Osteoblast (primary cell): Measurements from ENCODE around the gene FAAP24. TPM values are rescaled to one million over a fixed set of nuclear protein-coding genes. Genes with fewer than 3 reads are reported as not detected.

ENCODE experiments used
- DNase-seq: peaks from one replicate; pipeline ENCODE4 v3.0.0; 2011; ENCODE audit warnings: low spot score, mixed read lengths; ENCODE audit not compliant: insufficient read length; ENCODE audit errors: missing footprints
- H2AFZ ChIP-seq: 2 replicates; pipeline ENCODE4 v1.6.0; 2011; ENCODE audit warnings: mild to moderate bottlenecking, low read length
- H3K27ac ChIP-seq: 2 replicates; pipeline ENCODE4 v1.5.1; 2011; ENCODE audit warnings: mild to moderate bottlenecking, low read depth, low read length, moderate library complexity
- H3K27me3 ChIP-seq: 2 replicates; pipeline ENCODE4 v1.6.0; 2012; ENCODE audit warnings: mild to moderate bottlenecking, control low read depth, inconsistent platforms, low read length, moderate library complexity; ENCODE audit not compliant: insufficient read depth
- H3K36me3 ChIP-seq: 2 replicates; pipeline ENCODE4 v1.5.1; 2011; ENCODE audit warnings: mild to moderate bottlenecking, low read length, control low read depth, moderate library complexity; ENCODE audit not compliant: insufficient read depth
- H3K4me1 ChIP-seq: 2 replicates; pipeline ENCODE4 v1.5.1; 2011; ENCODE audit warnings: mild to moderate bottlenecking, low read length, control low read depth, moderate library complexity; ENCODE audit not compliant: insufficient read depth
- H3K4me2 ChIP-seq: 2 replicates; pipeline ENCODE4 v1.6.0; 2011; ENCODE audit warnings: mild to moderate bottlenecking, low read length; ENCODE audit not compliant: insufficient read depth
- H3K4me3 ChIP-seq: fragments of 200-600 bp; sonication (generic); 3 replicates; pipeline ENCODE4 v1.5.1; 2012; ENCODE audit warnings: mild to moderate bottlenecking, low read length, inconsistent platforms; ENCODE audit not compliant: insufficient read depth
- H3K79me2 ChIP-seq: 2 replicates; pipeline ENCODE4 v1.6.0; 2012; ENCODE audit warnings: mild to moderate bottlenecking, low read length, control low read depth, inconsistent platforms; ENCODE audit not compliant: insufficient read depth
- H3K9me3 ChIP-seq: 2 replicates; pipeline ENCODE4 v1.5.1; 2011; ENCODE audit warnings: low read depth, low read length, control low read depth
- H4K20me1 ChIP-seq: 2 replicates; pipeline ENCODE4 v1.6.0; 2012; ENCODE audit warnings: mild to moderate bottlenecking, low read length, control low read depth; ENCODE audit not compliant: insufficient read depth
- CTCF ChIP-seq: IDR thresholded peaks from 2 replicates; pipeline ENCODE4 v1.5.1; 2011; ENCODE audit warnings: mild to moderate bottlenecking, low read depth, low read length, moderate library complexity; ENCODE audit errors: extremely low read depth
- total RNA-seq: library from RNA; depleted of rRNA; stranded (reverse); fragments of >200 nt; gene quantifications from 2 replicates; pipeline ENCODE4 v1.2.3, GENCODE V29; 2012

FAAP24 gene
- total RNA-seq: 3.6 and 4.1 TPM in 2 replicates

GRCh38 chr19:32971715-32972540, at the start of gene FAAP24, which contains the start of gene CEP89:
Gene FAAP24 (plus strand): TSS chr19:32972242. CDS start chr19:32973197, 955 bp downstream.
Gene CEP89 (minus strand): TSS chr19:32971958. CDS start chr19:32971874, 84 bp downstream.
- TF ChIP-seq CTCF: no peak
- Histone ChIP-seq H3K27ac (peak within 1 kb of the TSS; percentile 96), H3K36me3 (peaks cover 5% of the 10 kb centered on the region), H4K20me1 (peaks cover 4% of the 10 kb centered on the region), H3K4me1 (peaks cover 9% of the 10 kb centered on the region), H2AFZ (peak within 1 kb of the TSS; percentile 99), H3K27me3 (no peaks in the 10 kb centered on the region), H3K4me3 (peak within 1 kb of the TSS; percentile 89), H3K79me2 (peaks cover 43% of the 10 kb centered on the region), H3K9me3 (no peaks in the 10 kb centered on the region), H3K4me2 (peak within 1 kb of the TSS; percentile 97)
- peak; percentile 99 for DNase-seq

GRCh38 chr19:32924200-32924599, 47.8 kb upstream of the FAAP24 start:
- Histone ChIP-seq H2AFZ (no peak overlapping the region), H3K4me3 (no peak overlapping the region), H3K27ac (no peak overlapping the region), H3K79me2 (no peaks in the 10 kb centered on the region), H3K9me3 (no peaks in the 10 kb centered on the region), H4K20me1 (no peaks in the 10 kb centered on the region), H3K4me2 (no peak overlapping the region), H3K27me3 (no peaks in the 10 kb centered on the region), H3K4me1 (no peaks in the 10 kb centered on the region), H3K36me3 (peaks cover 24% of the 10 kb centered on the region)
- peak; percentile 73 for DNase-seq
- no peak for TF ChIP-seq CTCF

GRCh38 chr19:32928806-32929205, 43.2 kb upstream of the FAAP24 start:
- TF ChIP-seq CTCF: no peak
- no peaks in the 10 kb centered on the region for H3K27me3 ChIP-seq
- DNase-seq: no peak

GRCh38 chr19:32930567-32930966, 41.5 kb upstream of the FAAP24 start:
- no peak overlapping the region for H3K4me2 ChIP-seq
- H3K79me2 ChIP-seq: no peaks in the 10 kb centered on the region
- no peaks in the 10 kb centered on the region for H3K9me3 ChIP-seq
- H3K4me1 ChIP-seq: no peaks in the 10 kb centered on the region
- no peak overlapping the region for H2AFZ ChIP-seq
- no peaks in the 10 kb centered on the region for H3K27me3 ChIP-seq
- no peak for TF ChIP-seq CTCF
- no peak overlapping the region for H3K27ac ChIP-seq
- no peak for DNase-seq
- H3K4me3 ChIP-seq: no peak overlapping the region
- H3K36me3 ChIP-seq: peaks cover 45% of the 10 kb centered on the region
- H4K20me1 ChIP-seq: no peaks in the 10 kb centered on the region

More at GRCh38 chr19:32928806-32929205, 43.2 kb upstream of the FAAP24 start:
- H3K27ac ChIP-seq: no peak overlapping the region
- H2AFZ ChIP-seq: no peak overlapping the region
- H3K79me2 ChIP-seq: no peaks in the 10 kb centered on the region
- H3K36me3 ChIP-seq: peaks cover 36% of the 10 kb centered on the region
- H3K9me3 ChIP-seq: no peaks in the 10 kb centered on the region
- H3K4me1 ChIP-seq: no peaks in the 10 kb centered on the region
- no peak overlapping the region for H3K4me3 ChIP-seq
- no peak overlapping the region for H3K4me2 ChIP-seq
- H4K20me1 ChIP-seq: no peaks in the 10 kb centered on the region
